AG04450 (cell line): Measurements from ENCODE around the gene MIF. TPM values are rescaled to one million over a fixed set of nuclear protein-coding genes. Genes with fewer than 3 reads are reported as not detected.
"Not testable (repeated sequence)": the region's sequence is repeated elsewhere in the genome, so short reads cannot be mapped to it uniquely, and the experiment has no call there.

Experiments
- CTCF ChIA-PET: fragments of 300-600, 350-600 bp; formaldehyde crosslinking; extraction: SDS; loops from one replicate; lab custom pipeline; 2022; ENCODE audit warnings: antibody characterized with exemption, inconsistent platforms; lab: Charles Lee
- POLR2A ChIA-PET: fragments of 350-600 bp; formaldehyde crosslinking; extraction: SDS; loops from one replicate; lab custom pipeline; 2021; ENCODE audit warnings: antibody characterized with exemption, inconsistent platforms; lab: Yijun Ruan, JAX
- DNase-seq: peaks from one replicate; pipeline ENCODE4 v3.0.0-alpha.2; 2011; ENCODE audit warnings: low read depth, low spot score
- H3K27ac ChIP-seq: one replicate; pipeline ENCODE4 v1.5.1; 2012; ENCODE audit warnings: low read depth, low read length, control low read depth
- H3K27me3 ChIP-seq: one replicate; pipeline ENCODE4 v1.6.0; 2012; ENCODE audit warnings: low read length; ENCODE audit not compliant: control insufficient read depth, insufficient read depth
- H3K4me3 ChIP-seq: 2 replicates; pipeline ENCODE4 v1.5.1; 2011; ENCODE audit warnings: mild to moderate bottlenecking, low read depth, low read length, control low read depth
- H3K9me3 ChIP-seq: 2 replicates; pipeline ENCODE4 v1.5.1; 2012; ENCODE audit warnings: low read length; ENCODE audit not compliant: control insufficient read depth, insufficient read depth
- polyA plus RNA-seq: library from polyadenylated mRNA; depleted of rRNA; stranded (reverse); fragments of >200 nt; gene quantifications from 2 replicates; pipeline ENCODE4 v1.2.3, GENCODE V29; 2011; rRNA removed
- small RNA-seq: library from RNA; depleted of rRNA; stranded (forward); fragments of <200 nt; gene quantifications from one replicate; pipeline ENCODE3, GENCODE V24; 2012; ENCODE audit warnings: low read depth; ENCODE audit not compliant: insufficient read length
- TF ChIP-seq, protein P1 (sequence below): IDR thresholded peaks from 2 replicates; pipeline ENCODE4 v1.5.1; 2011; ENCODE audit warnings: low read depth, low read length, control low read depth, inconsistent platforms

The MIF gene
- polyA plus RNA-seq, 1 experiment = 154 TPM

DNA sequence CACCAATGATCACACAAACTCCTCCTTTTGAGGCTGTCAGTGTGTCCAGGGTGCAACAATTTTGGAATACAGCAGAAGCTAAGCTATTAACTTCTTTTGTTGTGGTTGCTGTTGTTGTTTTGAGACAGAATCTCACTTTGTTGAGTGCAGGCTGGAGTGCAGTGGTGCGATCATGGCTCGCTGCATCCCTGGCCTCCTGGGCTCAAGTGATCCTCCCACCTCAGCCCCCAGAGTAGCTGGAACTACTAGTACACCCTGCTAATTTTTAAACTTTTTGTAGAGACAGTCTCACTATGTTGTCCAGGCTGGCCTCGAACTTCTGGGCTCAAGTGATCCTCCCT, 44.8 kb downstream of the MIF start:
- H3K9me3 ChIP-seq = no peaks in the 10 kb centered on the region; the same call in 1 of the 2 replicates
- ChIA-PET POLR2A (no interaction called here), CTCF (interaction anchor here (0.5 to 1.2 kb wide), 2 partner anchors 17 to 176 kb away, joined by 3 read pairs; partner anchors contain the start of gene C22orf15)
- H3K27ac ChIP-seq = no peak overlapping the region
- TF ChIP-seq, protein P1, sequence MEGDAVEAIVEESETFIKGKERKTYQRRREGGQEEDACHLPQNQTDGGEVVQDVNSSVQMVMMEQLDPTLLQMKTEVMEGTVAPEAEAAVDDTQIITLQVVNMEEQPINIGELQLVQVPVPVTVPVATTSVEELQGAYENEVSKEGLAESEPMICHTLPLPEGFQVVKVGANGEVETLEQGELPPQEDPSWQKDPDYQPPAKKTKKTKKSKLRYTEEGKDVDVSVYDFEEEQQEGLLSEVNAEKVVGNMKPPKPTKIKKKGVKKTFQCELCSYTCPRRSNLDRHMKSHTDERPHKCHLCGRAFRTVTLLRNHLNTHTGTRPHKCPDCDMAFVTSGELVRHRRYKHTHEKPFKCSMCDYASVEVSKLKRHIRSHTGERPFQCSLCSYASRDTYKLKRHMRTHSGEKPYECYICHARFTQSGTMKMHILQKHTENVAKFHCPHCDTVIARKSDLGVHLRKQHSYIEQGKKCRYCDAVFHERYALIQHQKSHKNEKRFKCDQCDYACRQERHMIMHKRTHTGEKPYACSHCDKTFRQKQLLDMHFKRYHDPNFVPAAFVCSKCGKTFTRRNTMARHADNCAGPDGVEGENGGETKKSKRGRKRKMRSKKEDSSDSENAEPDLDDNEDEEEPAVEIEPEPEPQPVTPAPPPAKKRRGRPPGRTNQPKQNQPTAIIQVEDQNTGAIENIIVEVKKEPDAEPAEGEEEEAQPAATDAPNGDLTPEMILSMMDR = no peak
- no peaks in the 10 kb centered on the region for H3K27me3 ChIP-seq
- no peak overlapping the region for H3K4me3 ChIP-seq
- no peak for DNase-seq

DNA sequence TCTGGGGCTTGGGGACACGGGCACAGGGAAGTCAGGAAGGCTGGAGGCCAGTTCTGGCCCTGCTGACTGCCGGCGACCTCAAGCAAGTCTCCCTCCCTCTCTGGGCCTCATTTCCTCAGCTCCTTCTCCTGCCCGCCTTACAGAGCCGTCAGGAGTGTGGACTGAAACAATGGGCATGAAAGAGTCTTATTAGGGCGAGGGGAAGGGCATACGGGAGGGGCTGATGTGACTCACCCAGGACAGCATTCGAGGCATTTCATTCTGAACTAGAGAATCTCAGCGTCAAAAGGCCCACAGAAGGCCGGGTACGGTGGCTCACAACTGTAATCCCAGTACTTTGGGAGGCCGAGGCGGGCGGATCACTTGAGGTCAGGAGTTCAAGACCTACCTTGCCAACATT, 46.0 kb downstream of the MIF start:
- H3K27me3 ChIP-seq, POLR2A ChIA-PET, CTCF ChIA-PET, H3K9me3 ChIP-seq, H3K27ac ChIP-seq, H3K4me3 ChIP-seq, DNase-seq: not testable (repeated sequence)

Small RNA genes within 50 kb of the gene (small RNA-seq; reads per million reads assigned to genes)
- gene RN7SL268P = not detected

Other genes starting within 250 kb of the MIF start
- not detected in 2 replicates for gene RGL4, start 203.4 kb upstream of the MIF start, polyA plus RNA-seq
- gene ZNF70, start 143.3 kb upstream of the MIF start, polyA plus RNA-seq = 1.6 and 2.8 TPM in 2 replicates
- gene VPREB3, start 140.0 kb upstream of the MIF start, polyA plus RNA-seq = not detected in 2 replicates
- 2.1 and 2.9 TPM in 2 replicates for gene C22orf15, start 131.4 kb upstream of the MIF start, polyA plus RNA-seq
- gene CHCHD10, start 126.4 kb upstream of the MIF start, polyA plus RNA-seq = 10.1 and 16.9 TPM in 2 replicates
- 5.7 and 9.0 TPM in 2 replicates for gene MMP11, start 121.5 kb upstream of the MIF start, polyA plus RNA-seq
- 155 and 180 TPM in 2 replicates for gene SMARCB1, start 107.4 kb upstream of the MIF start, polyA plus RNA-seq
- gene DERL3, start 55.4 kb upstream of the MIF start, polyA plus RNA-seq = 0.19 and 0.27 TPM in 2 replicates
- gene SLC2A11, start 36.5 kb upstream of the MIF start, polyA plus RNA-seq = 7.2 and 7.5 TPM in 2 replicates
- 33.1 and 39.7 TPM in 2 replicates for gene GSTT2B, start 66.8 kb downstream of the MIF start, polyA plus RNA-seq
- 0.78 and 1.1 TPM in 2 replicates for gene DDTL, start 72.5 kb downstream of the MIF start, polyA plus RNA-seq
- gene DDT, start 80.1 kb downstream of the MIF start, polyA plus RNA-seq = 91.4 and 99.4 TPM in 2 replicates
- gene GSTT2, start 85.8 kb downstream of the MIF start, polyA plus RNA-seq = 1.1 and 1.3 TPM in 2 replicates
- not detected in 2 replicates for gene GSTT4, start 111.1 kb downstream of the MIF start, polyA plus RNA-seq
- 6.3 and 14.5 TPM in 2 replicates for gene CABIN1, start 116.9 kb downstream of the MIF start, polyA plus RNA-seq